CD14-positive monocyte (primary cell): ENCODE data around the gene TOB2. TPM values are rescaled to one million over a fixed set of nuclear protein-coding genes. Genes with fewer than 3 reads are reported as not detected.
"Not testable (repeated sequence)": the region's sequence is repeated elsewhere in the genome, so short reads cannot be mapped to it uniquely, and the experiment has no call there.

Experiments used
- DNase-seq, 3 donors: peaks; one replicate each; pipeline ENCODE4 v3.0.0-alpha.2; 2011 to 2022
- H2AFZ ChIP-seq: 2 replicates; pipeline ENCODE4 v1.6.0; 2012; ENCODE audit warnings: mild to moderate bottlenecking, low read depth, low read length, inconsistent platforms; ENCODE audit not compliant: insufficient read depth, poor library complexity, severe bottlenecking
- H3K27ac ChIP-seq, 2 donors: 1 replicate in 1 of 2; 2 replicates in 1 of 2; pipeline ENCODE4 v1.5.1; 2012 to 2013; ENCODE audit warnings: low read length in 2 of 2, control low read depth in 1 of 2, inconsistent platforms in 1 of 2, low read depth in 1 of 2, mild to moderate bottlenecking in 1 of 2
- H3K27me3 ChIP-seq, 2 donors: one replicate each; pipeline versions ENCODE4 v1.6.0 to v1.6.1; 2011 to 2013; ENCODE audit warnings: low read length in 2 of 2; ENCODE audit not compliant: control insufficient read depth in 2 of 2, insufficient read depth in 2 of 2
- H3K36me3 ChIP-seq, 2 donors: replicated peaks in 1 of 2; 1 replicate in 1 of 2; 2 replicates in 1 of 2; pipeline versions ENCODE4 v1.5.1 to v1.6.1; 2012 to 2013; ENCODE audit warnings: low read length in 2 of 2, control low read depth in 1 of 2, inconsistent platforms in 1 of 2, mild to moderate bottlenecking in 1 of 2; ENCODE audit not compliant: insufficient read depth in 2 of 2, control insufficient read depth in 1 of 2
- H3K4me1 ChIP-seq, 2 donors: 1 replicate in 1 of 2; 2 replicates in 1 of 2; pipeline versions ENCODE4 v1.5.1 to v1.6.1; 2012 to 2013; ENCODE audit warnings: low read length in 2 of 2, control low read depth in 1 of 2, inconsistent platforms in 1 of 2, mild to moderate bottlenecking in 1 of 2, moderate library complexity in 1 of 2; ENCODE audit not compliant: insufficient read depth in 2 of 2, control insufficient read depth in 1 of 2
- H3K4me2 ChIP-seq: replicated peaks from 2 replicates; pipeline ENCODE3; 2012; ENCODE audit warnings: low read length, moderate library complexity, mild to moderate bottlenecking; ENCODE audit not compliant: poor library complexity, severe bottlenecking; ENCODE audit errors: extremely low read depth
- H3K4me3 ChIP-seq, 3 experiments: fragments of 200-600 bp in 1 of 3; sonication (generic) in 1 of 3; replicated peaks in 1 of 3; 1 replicate in 2 of 3; 2 replicates in 1 of 3; pipeline ENCODE4 v1.5.1; 2011 to 2013; ENCODE audit warnings: low read length in 3 of 3, mild to moderate bottlenecking in 3 of 3, control low read depth in 2 of 3, low read depth in 2 of 3, inconsistent platforms in 1 of 3, moderate library complexity in 1 of 3
- H3K79me2 ChIP-seq: 2 replicates; pipeline ENCODE4 v1.6.0; 2012; ENCODE audit warnings: mild to moderate bottlenecking, control low read depth, inconsistent platforms, low read length, moderate library complexity; ENCODE audit not compliant: insufficient read depth
- H3K9ac ChIP-seq: 2 replicates; pipeline ENCODE4 v1.6.0; 2017; ENCODE audit warnings: low read length, mild to moderate bottlenecking; ENCODE audit not compliant: insufficient read depth, poor library complexity, severe bottlenecking
- H3K9me3 ChIP-seq, 2 donors: replicated peaks in 1 of 2; 1 replicate in 1 of 2; 2 replicates in 1 of 2; pipeline versions ENCODE4 v1.5.1 to v1.6.1; 2012 to 2013; ENCODE audit warnings: low read length in 2 of 2, control low read depth in 1 of 2; ENCODE audit not compliant: control insufficient read depth in 1 of 2, insufficient read depth in 1 of 2
- H4K20me1 ChIP-seq: 2 replicates; pipeline ENCODE4 v1.6.0; 2012; ENCODE audit warnings: mild to moderate bottlenecking, low read length, control low read depth, moderate library complexity; ENCODE audit not compliant: insufficient read depth
- H3K27ac Mint-ChIP-seq, 7 donors: one replicate each; pipeline ENCODE4 v1.8.0; 2020; ENCODE audit warnings: mild to moderate bottlenecking in 7 of 7, mixed read lengths in 7 of 7, moderate library complexity in 6 of 7, inconsistent platforms in 2 of 7
- H3K27me3 Mint-ChIP-seq, 3 donors: one replicate each; pipeline ENCODE4 v1.8.0; 2021 to 2022; ENCODE audit warnings: low read depth in 3 of 3, mild to moderate bottlenecking in 3 of 3, mixed read lengths in 3 of 3, moderate library complexity in 3 of 3, inconsistent platforms in 1 of 3
- H3K36me3 Mint-ChIP-seq, 2 donors: one replicate each; pipeline ENCODE4 v1.8.0; 2020; ENCODE audit warnings: mixed read lengths in 2 of 2, inconsistent platforms in 1 of 2, mild to moderate bottlenecking in 1 of 2
- H3K4me1 Mint-ChIP-seq: one replicate; pipeline ENCODE4 v1.8.0; 2020; ENCODE audit warnings: mild to moderate bottlenecking, mixed read lengths
- H3K4me3 Mint-ChIP-seq, 2 donors: one replicate each; pipeline ENCODE4 v1.8.0; 2020; ENCODE audit warnings: mild to moderate bottlenecking in 2 of 2, mixed read lengths in 2 of 2, moderate library complexity in 1 of 2
- H3K9me3 Mint-ChIP-seq, 7 donors: one replicate each; pipeline ENCODE4 v1.8.0; 2020 to 2022; ENCODE audit warnings: mixed read lengths in 7 of 7, mild to moderate bottlenecking in 6 of 7, moderate library complexity in 6 of 7, inconsistent platforms in 2 of 7
- WGBS: methylation state at CpG from one replicate; pipeline ENCODE4 v1.1.5; 2013; ENCODE audit warnings: missing lambda C conversion rate; ENCODE audit not compliant: insufficient coverage; 5-methylcytosine and 5-hydroxymethylcytosine counted together
- intact Hi-C, 2 donors: fragments of 100-400 bp; cut with micrococcal nuclease; formaldehyde crosslinking; loops; one replicate each; pipeline versions ENCODE4 v1.15.0 to v1.15.1; 2023
- polyA plus RNA-seq, 3 donors: library from polyadenylated mRNA; depleted of rRNA in 1 of 3; unstranded in 2 of 3; stranded (reverse) in 1 of 3; fragments of 300-500 nt in 2 of 3; fragments of >200 nt in 1 of 3; fragmentation: Illumina TruSeq in 2 of 3; gene quantifications; 1 replicate in 2 of 3; 2 replicates in 1 of 3; pipeline ENCODE4 v1.2.3, GENCODE V29; 2012 to 2021
- TF ChIP-seq, protein P1 (sequence below): fragments of 200-600 bp; IDR thresholded peaks from one replicate; pipeline ENCODE4 v1.8.0; 2022; ENCODE audit warnings: antibody characterized with exemption, mild to moderate bottlenecking

The TOB2 gene
- polyA plus RNA-seq, 3 donors: 7.0 to 40.4 (median 11.5) TPM

DNA sequence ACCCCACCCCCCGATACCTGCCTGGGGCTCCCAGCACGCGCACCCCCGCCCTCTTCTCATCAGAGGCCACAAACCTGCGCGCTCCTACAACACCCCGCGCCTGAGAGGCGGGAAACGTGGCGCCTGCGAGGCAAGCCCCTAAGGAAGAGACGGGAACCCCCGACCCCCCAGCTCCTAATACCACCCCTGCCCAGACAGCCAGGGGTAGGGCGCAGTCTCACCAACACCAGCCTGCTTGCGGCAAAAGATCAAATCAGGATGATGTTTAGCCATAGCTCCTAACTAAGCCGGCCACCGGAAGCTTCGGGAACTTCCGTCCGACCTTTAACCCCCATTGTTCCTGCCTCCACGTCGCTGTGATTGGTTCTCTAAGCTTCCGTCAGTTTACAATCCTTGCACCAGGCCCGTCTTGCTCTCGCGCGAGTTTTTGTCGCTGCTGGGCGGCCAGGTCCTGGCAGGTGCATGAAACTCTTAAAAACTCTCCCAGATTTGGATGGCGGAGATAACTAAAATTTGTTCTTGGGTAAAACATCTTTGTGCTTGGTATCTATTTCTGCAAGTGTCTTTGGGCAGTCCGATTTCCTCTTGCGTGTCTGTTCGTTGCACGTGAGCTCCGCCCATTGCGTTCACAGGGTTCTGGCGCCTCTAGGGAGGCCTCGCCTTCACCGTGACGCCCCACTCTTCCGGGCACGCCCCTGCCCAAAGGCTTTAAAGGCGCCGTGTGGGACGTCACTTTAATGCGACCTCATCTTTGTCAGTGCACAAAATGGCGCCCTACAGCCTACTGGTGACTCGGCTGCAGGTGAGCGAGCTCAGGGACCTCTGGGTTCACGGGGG lies 22.0 kb upstream of the TOB2 start, which contains the start of the genes ACO2 and PHF5A:
Gene ACO2, plus strand, starts transcription at position 737 of the 837 bp plus-strand sequence. Its CDS starts 30 bp downstream, at position 767.
Gene PHF5A, minus strand, starts transcription at position 312 of the 837 bp plus-strand sequence. Its CDS starts 39 bp downstream, at position 273.
- TF ChIP-seq, protein P1, sequence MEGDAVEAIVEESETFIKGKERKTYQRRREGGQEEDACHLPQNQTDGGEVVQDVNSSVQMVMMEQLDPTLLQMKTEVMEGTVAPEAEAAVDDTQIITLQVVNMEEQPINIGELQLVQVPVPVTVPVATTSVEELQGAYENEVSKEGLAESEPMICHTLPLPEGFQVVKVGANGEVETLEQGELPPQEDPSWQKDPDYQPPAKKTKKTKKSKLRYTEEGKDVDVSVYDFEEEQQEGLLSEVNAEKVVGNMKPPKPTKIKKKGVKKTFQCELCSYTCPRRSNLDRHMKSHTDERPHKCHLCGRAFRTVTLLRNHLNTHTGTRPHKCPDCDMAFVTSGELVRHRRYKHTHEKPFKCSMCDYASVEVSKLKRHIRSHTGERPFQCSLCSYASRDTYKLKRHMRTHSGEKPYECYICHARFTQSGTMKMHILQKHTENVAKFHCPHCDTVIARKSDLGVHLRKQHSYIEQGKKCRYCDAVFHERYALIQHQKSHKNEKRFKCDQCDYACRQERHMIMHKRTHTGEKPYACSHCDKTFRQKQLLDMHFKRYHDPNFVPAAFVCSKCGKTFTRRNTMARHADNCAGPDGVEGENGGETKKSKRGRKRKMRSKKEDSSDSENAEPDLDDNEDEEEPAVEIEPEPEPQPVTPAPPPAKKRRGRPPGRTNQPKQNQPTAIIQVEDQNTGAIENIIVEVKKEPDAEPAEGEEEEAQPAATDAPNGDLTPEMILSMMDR: no peak
- Mint-ChIP-seq H3K4me3 (peak within 1 kb of the TSS; percentile 88 to 96), H3K4me1 (peaks cover 27% of the 10 kb centered on the region), H3K36me3 (peaks cover 45 to 54% of the 10 kb centered on the region in 2 donors), H3K9me3 (no peaks in the 10 kb centered on the region), H3K27ac (peak within 1 kb of the TSS; percentile 99 to 100 (median 99)), H3K27me3 (no peaks in the 10 kb centered on the region)
- Histone ChIP-seq H4K20me1 (peaks cover 1% of the 10 kb centered on the region), H3K4me3 (peak within 1 kb of the TSS; percentile 70 to 93 (median 93)), H3K27me3 (no peaks in the 10 kb centered on the region), H3K36me3 (peaks cover 41 to 67% of the 10 kb centered on the region in 2 donors), H3K4me1 (peaks cover 16 to 29% of the 10 kb centered on the region in 2 donors), H3K27ac (peak within 1 kb of the TSS; percentile 94 to 99), H3K79me2 (peaks cover 86% of the 10 kb centered on the region), H3K9ac (peak within 1 kb of the TSS; percentile 95), H3K4me2 (peak within 1 kb of the TSS; percentile 81), H2AFZ (peak within 1 kb of the TSS; percentile 81), H3K9me3 (no peaks in the 10 kb centered on the region)
- intact Hi-C loops: loop anchor here (1.0 to 10.0 kb wide), 5 partner anchors 20 to 366 kb away; partner anchors contain the start of genes POLR3H (in 1 of the 2), SREBF2 (in 1 of the 2), TEF (in 1 of the 2) and TOB2 (in 1 of the 2)
- whole genome bisulfite sequencing: 0% methylated on average over 46 of the region's 51 CpGs
- peak; percentile 97 to 98 (median 97) for DNase-seq

DNA sequence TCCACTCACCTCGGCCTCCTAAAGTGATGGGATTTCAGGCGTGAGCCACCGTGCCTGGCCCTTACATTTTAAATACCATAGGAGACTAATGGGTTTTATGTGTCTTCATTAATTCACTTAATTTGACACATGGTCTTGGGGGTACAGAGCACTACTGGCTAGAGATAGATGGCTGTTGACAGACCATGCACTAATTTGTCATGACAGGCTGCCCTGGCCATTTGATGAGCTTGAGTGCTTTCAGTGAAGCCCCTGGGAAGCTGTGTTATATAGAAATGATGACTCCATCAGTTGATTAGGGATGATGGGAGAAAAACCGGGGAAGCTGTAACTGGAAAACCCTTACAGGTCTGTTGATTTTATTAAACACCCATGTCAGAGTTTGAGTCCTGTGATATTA lies 15.3 kb upstream of the TOB2 start:
- WGBS: no CpG with 5 or more reads among the region's 4 CpGs
- no peak overlapping the region for H3K4me3 Mint-ChIP-seq
- H3K9ac ChIP-seq: no peak overlapping the region
- H3K27me3 ChIP-seq: no peaks in the 10 kb centered on the region
- no peak overlapping the region for H3K27ac ChIP-seq
- H3K9me3 Mint-ChIP-seq: no peaks in the 10 kb centered on the region
- H3K4me2 ChIP-seq: no peak overlapping the region
- no peak for DNase-seq
- no peak overlapping the region for H3K27ac Mint-ChIP-seq
- no peaks in the 10 kb centered on the region for H4K20me1 ChIP-seq
- H3K79me2 ChIP-seq: peaks cover 30% of the 10 kb centered on the region
- peaks cover 2% of the 10 kb centered on the region for H3K4me1 Mint-ChIP-seq
- H3K9me3 ChIP-seq: no peaks in the 10 kb centered on the region
- no peak overlapping the region for H3K4me3 ChIP-seq
- peaks cover 0 to 2% (median 0%) of the 10 kb centered on the region in 3 donors for H3K27me3 Mint-ChIP-seq
- H2AFZ ChIP-seq: no peak overlapping the region
- H3K36me3 Mint-ChIP-seq: peaks cover 69 to 87% of the 10 kb centered on the region in 2 donors
- intact Hi-C loops: loop anchor here in 1 of 2 donors (10.0 kb wide), 1 partner anchor 373 kb away; the partner anchor contains the start of gene SREBF2
- H3K4me1 ChIP-seq: no peaks in the 10 kb centered on the region
- TF ChIP-seq, protein P1: no peak
- peaks cover 66 to 93% of the 10 kb centered on the region in 2 donors for H3K36me3 ChIP-seq

DNA sequence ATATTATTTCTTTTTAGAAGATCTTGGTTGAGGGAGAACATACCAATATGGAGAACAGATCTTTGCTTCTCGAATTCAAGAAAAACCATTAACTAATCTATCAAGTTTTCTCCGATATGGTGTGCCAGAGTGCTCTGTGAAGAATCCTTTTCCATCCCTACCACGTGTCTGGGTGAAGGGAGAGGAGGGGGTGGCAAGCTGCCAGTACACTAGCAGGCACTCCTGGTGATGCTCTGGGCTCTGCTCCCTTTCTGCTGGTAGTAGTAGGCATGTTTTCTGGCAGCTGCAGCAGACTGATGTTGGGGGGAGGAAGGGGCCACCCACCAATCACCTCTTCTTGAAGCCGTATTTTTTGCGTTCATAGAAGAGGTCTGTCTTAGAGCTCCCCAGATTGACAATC lies 13.5 kb upstream of the TOB2 start:
- not testable (repeated sequence) for H3K27me3 ChIP-seq, H3K27ac ChIP-seq, H3K9me3 ChIP-seq, H2AFZ ChIP-seq, H3K9me3 Mint-ChIP-seq, H3K4me3 Mint-ChIP-seq, H3K4me2 ChIP-seq, H3K4me3 ChIP-seq, H4K20me1 ChIP-seq, H3K27me3 Mint-ChIP-seq, H3K9ac ChIP-seq, DNase-seq, H3K4me1 Mint-ChIP-seq, H3K4me1 ChIP-seq
- Mint-ChIP-seq H3K36me3 (peaks cover 57 to 76% of the 10 kb centered on the region in 2 donors), H3K27ac (peak overlapping the region in 1 of 7 donors; percentile 42)
- Histone ChIP-seq H3K36me3 (peaks cover 51 to 75% of the 10 kb centered on the region in 2 donors), H3K79me2 (peaks cover 19% of the 10 kb centered on the region)
- no CpG with 5 or more reads among the region's 5 CpGs for WGBS
- intact Hi-C loops: loop anchor here in 1 of 2 donors (10.0 kb wide), 1 partner anchor 375 kb away; the partner anchor contains the start of gene SREBF2
